K562 (cell line): ENCODE results near the gene RALGPS1. TPM values are rescaled to one million over a fixed set of nuclear protein-coding genes. Genes with fewer than 3 reads are reported as not detected.

ENCODE experiments used
- ATAC-seq: fragments of 200-7000 bp; cut with Tn5 transposase; 3 replicates; pipeline ENCODE4 v1.9.1; 2020; ENCODE audit warnings: moderate library complexity
- BruUV-seq: library from RNA; stranded (reverse); fragments of 400-500 nt; replicated peaks from 2 replicates; lab custom pipeline; 2021; lab: Mats Ljungman, UMichigan
- CTCF ChIA-PET: fragments of 300-600 bp; formaldehyde crosslinking; extraction: SDS; loops from one replicate; lab custom pipeline; 2021; ENCODE audit warnings: low intra/inter-chr PET ratio; lab: Yijun Ruan, JAX
- POLR2A ChIA-PET: fragments of 300-600, 350-650 bp; sonication (Branson Sonifier 250); formaldehyde crosslinking; extraction: SDS; loops from one replicate; lab custom pipeline; 2021; ENCODE audit warnings: antibody characterized with exemption, inconsistent platforms; lab: Yijun Ruan, JAX
- DNase-seq, 4 experiments: peaks; one replicate each; pipeline versions ENCODE4 v3.0.0 to v3.0.0-alpha.2; 2011 to 2018; ENCODE audit warnings: low spot score in 3 of 4, mixed read lengths in 3 of 4; ENCODE audit errors: extremely low read depth in 1 of 4
- FAIRE-seq: peaks from 2 replicates; lab custom pipeline; 2011; peaks lifted over from hg19 to GRCh38; lab: Jason Lieb, UNC
- H2AFZ ChIP-seq: 2 replicates; pipeline ENCODE4 v1.6.0; 2011; ENCODE audit warnings: low read depth, low read length, control low read depth, inconsistent platforms
- H3K27ac ChIP-seq: fragments of 200-600 bp; 3 replicates; pipeline ENCODE4 v1.8.0; 2011; ENCODE audit warnings: low read depth, mild to moderate bottlenecking, control low read depth, inconsistent platforms, low read length, moderate library complexity, mixed read lengths; ENCODE audit errors: extremely low read depth
- H3K27me3 ChIP-seq, 2 experiments: fragments of 300-600 bp in 1 of 2; 2 replicates in 1 of 2; 3 replicates in 1 of 2; pipeline versions ENCODE4 v1.6.0 to v1.8.0; 2011; ENCODE audit warnings: inconsistent platforms in 2 of 2, low read length in 2 of 2, mild to moderate bottlenecking in 1 of 2, mixed read lengths in 1 of 2, moderate library complexity in 1 of 2; ENCODE audit not compliant: control insufficient read depth in 2 of 2, insufficient read depth in 2 of 2
- H3K36me3 ChIP-seq: fragments of 300-600 bp; 3 replicates; pipeline ENCODE4 v1.8.0; 2011; ENCODE audit warnings: mild to moderate bottlenecking, low read length, inconsistent platforms; ENCODE audit not compliant: control insufficient read depth, insufficient read depth
- H3K4me1 ChIP-seq, 2 experiments: fragments of 200-600 bp in 1 of 2; replicated peaks in 1 of 2; 2 replicates in 1 of 2; 3 replicates in 1 of 2; pipeline versions ENCODE4 v1.5.1 to v1.8.0; 2011; ENCODE audit warnings: inconsistent platforms in 2 of 2, low read length in 2 of 2, mild to moderate bottlenecking in 1 of 2, mixed read lengths in 1 of 2, moderate library complexity in 1 of 2; ENCODE audit not compliant: control insufficient read depth in 2 of 2, insufficient read depth in 2 of 2
- H3K4me2 ChIP-seq: 2 replicates; pipeline ENCODE4 v1.6.1; 2011; ENCODE audit warnings: low read length, control low read depth, inconsistent platforms, mixed read lengths; ENCODE audit not compliant: insufficient read depth
- H3K4me3 ChIP-seq: fragments of 200-600 bp; sonication (generic), shearing (Covaris generic); 2 replicates; pipeline ENCODE4 v1.5.1; 2016; ENCODE audit warnings: control low read depth, inconsistent platforms
- H3K79me2 ChIP-seq: fragments of 200-600 bp; 3 replicates; pipeline ENCODE4 v1.8.0; 2011; ENCODE audit warnings: low read length, inconsistent platforms; ENCODE audit not compliant: control insufficient read depth, insufficient read depth
- H3K9ac ChIP-seq, 2 experiments: 2 replicates each; pipeline versions ENCODE4 v1.6.0 to v1.6.1; 2011; ENCODE audit warnings: low read depth in 2 of 2, low read length in 2 of 2, control low read depth in 1 of 2, inconsistent platforms in 1 of 2, mild to moderate bottlenecking in 1 of 2, mixed read lengths in 1 of 2; ENCODE audit not compliant: insufficient read depth in 1 of 2
- H3K9me1 ChIP-seq: one replicate; pipeline ENCODE4 v1.6.0; 2011; ENCODE audit warnings: inconsistent platforms, mild to moderate bottlenecking, low read length, moderate library complexity; ENCODE audit not compliant: control insufficient read depth, insufficient read depth
- H3K9me3 ChIP-seq: replicated peaks from 2 replicates; pipeline ENCODE4 v1.5.1; 2011; ENCODE audit warnings: low read depth, low read length, inconsistent platforms; ENCODE audit not compliant: control insufficient read depth, insufficient read depth
- H4K20me1 ChIP-seq: replicated peaks from 2 replicates; pipeline ENCODE4 v1.6.1; 2011; ENCODE audit warnings: low read length, inconsistent platforms, mixed read lengths; ENCODE audit not compliant: control insufficient read depth, insufficient read depth
- DDX20 ChIP-seq: fragments of 450-650 bp; IDR thresholded peaks from 2 replicates; pipeline ENCODE4 v1.6.1; 2016; ENCODE audit warnings: missing genetic modification characterization, low read depth, mild to moderate bottlenecking, missing compliant biosample characterization, moderate library complexity
- ETV6 ChIP-seq, 3 experiments: fragments of 150-350 bp in 1 of 3; sonication (generic) in 1 of 3; formaldehyde crosslinking in 1 of 3; IDR thresholded peaks; 2 replicates each; pipeline versions ENCODE4 v1.6.1 to v1.8.0; 2014 to 2022; ENCODE audit warnings: borderline replicate concordance in 2 of 3, low read depth in 2 of 3, antibody characterized with exemption in 1 of 3, low read length in 1 of 3, mild to moderate bottlenecking in 1 of 3, missing genetic modification reagents in 1 of 3
- FOSL1 ChIP-seq: fragments of 200-800 bp; sonication (Bioruptor generic); conservative IDR thresholded peaks from 2 replicates; pipeline ENCODE4 v1.6.1; 2016; ENCODE audit warnings: missing genetic modification characterization, missing compliant biosample characterization
- JUN ChIP-seq, 2 experiments: sonication (generic) in 1 of 2; formaldehyde crosslinking in 1 of 2; IDR thresholded peaks; 2 replicates each; pipeline versions ENCODE4 v1.6.1 to v1.8.0; 2012 to 2022; ENCODE audit warnings: borderline replicate concordance in 2 of 2, mild to moderate bottlenecking in 2 of 2, improper control_type of control experiment in 1 of 2, low read depth in 1 of 2, low read length in 1 of 2, missing genetic modification reagents in 1 of 2
- LARP7 ChIP-seq: fragments of 450-650 bp; IDR thresholded peaks from 2 replicates; pipeline ENCODE4 v1.6.1; 2016
- MAFG ChIP-seq: fragments of 450-650 bp; conservative IDR thresholded peaks from 2 replicates; pipeline ENCODE4 v1.6.1; 2016; ENCODE audit warnings: missing genetic modification characterization, missing compliant biosample characterization
- PHF21A ChIP-seq: fragments of 450-650 bp; IDR thresholded peaks from 2 replicates; pipeline ENCODE4 v1.6.1; 2017; ENCODE audit warnings: low read depth, borderline replicate concordance
- SAFB ChIP-seq: fragments of 200-400 bp; formaldehyde crosslinking; IDR thresholded peaks from 2 replicates; pipeline ENCODE4 v1.6.1; 2017; ENCODE audit warnings: low read depth, low read length, borderline replicate concordance
- SMAD4 ChIP-seq: fragments of 250-450 bp; sonication (Bioruptor Pico); conservative IDR thresholded peaks from 2 replicates; pipeline ENCODE4 v1.8.0; 2021; ENCODE audit warnings: inconsistent platforms, mild to moderate bottlenecking, moderate library complexity
- SNRNP70 ChIP-seq: fragments of 200-400 bp; formaldehyde crosslinking; optimal IDR thresholded peaks from 2 replicates; pipeline ENCODE3; 2017; ENCODE audit warnings: low read depth, low read length
- TAF1 ChIP-seq: IDR thresholded peaks from 2 replicates; pipeline ENCODE4 v1.6.1; 2011; ENCODE audit warnings: mild to moderate bottlenecking, low read length, moderate library complexity; ENCODE audit not compliant: insufficient read depth, control insufficient read depth, severe bottlenecking; ENCODE audit errors: extremely low read depth
- TAF7 ChIP-seq: fragments of 450-650 bp; IDR thresholded peaks from 2 replicates; pipeline ENCODE4 v1.6.1; 2016; ENCODE audit warnings: missing genetic modification characterization, missing compliant biosample characterization
- TCF7L2 ChIP-seq: fragments of 150-350 bp; IDR thresholded peaks from 2 replicates; pipeline ENCODE4 v1.6.1; 2016; ENCODE audit warnings: low read depth, mild to moderate bottlenecking, low read length, moderate library complexity
- U2AF2 ChIP-seq: fragments of 200-400 bp; formaldehyde crosslinking; optimal IDR thresholded peaks from 2 replicates; pipeline ENCODE3; 2017; ENCODE audit warnings: low read depth, mild to moderate bottlenecking, low read length
- USF1 ChIP-seq: sonication (generic); formaldehyde crosslinking; IDR thresholded peaks from 2 replicates; pipeline ENCODE4 v1.9.0; 2022; ENCODE audit warnings: mild to moderate bottlenecking, missing genetic modification reagents
- ZNF124 ChIP-seq: sonication (generic); formaldehyde crosslinking; IDR thresholded peaks from 2 replicates; pipeline ENCODE4 v1.8.1; 2022; ENCODE audit warnings: missing genetic modification reagents
- ZNF696 ChIP-seq: fragments of 250-450 bp; sonication (Bioruptor Pico); conservative IDR thresholded peaks from 2 replicates; pipeline ENCODE4 v1.4.0; 2020; ENCODE audit warnings: mild to moderate bottlenecking, moderate library complexity
- in situ Hi-C: fragments of 300-500 bp; cut with MboI; formaldehyde crosslinking; loops from 4 replicates; pipeline ENCODE4 v1.15.0; 2018; ENCODE audit warnings: inconsistent platforms, mixed read lengths
- intact Hi-C: fragments of 100-400 bp; cut with micrococcal nuclease; formaldehyde crosslinking; loops from 2 replicates; pipeline ENCODE4 v1.14.2; 2022
- polyA plus RNA-seq, 8 experiments: library from polyadenylated mRNA; depleted of rRNA in 4 of 8; stranded (reverse) in 5 of 8; unstranded in 3 of 8; fragments of >200 nt; fragmentation: Nextera tagmentation in 2 of 8; fragmentation: Illumina TruSeq in 1 of 8; extraction: Ambion mirVana in 2 of 8; extraction: Trizol in 1 of 8; gene quantifications; 2 replicates each; pipeline versions ENCODE4 v1.2.1 to v1.2.3, GENCODE V29; 2011 to 2014; ENCODE audit warnings: inconsistent platforms in 1 of 8, missing spikeins in 1 of 8
- total RNA-seq, 7 experiments: library from RNA; depleted of rRNA in 6 of 7; stranded (reverse); fragments of >200 nt in 6 of 7; fragmentation: Illumina TruSeq in 2 of 7; extraction: Trizol in 2 of 7; gene quantifications; 2 replicates each; pipeline versions ENCODE4 v1.2.1 to v1.2.3, GENCODE V29; 2011 to 2021; ENCODE audit warnings: low replicate concordance in 1 of 7
- TF ChIP-seq, protein P1 (sequence below): IDR thresholded peaks from 2 replicates; pipeline ENCODE4 v1.6.1; 2011; ENCODE audit warnings: borderline replicate concordance, low read depth, mild to moderate bottlenecking, moderate library complexity, low read length; ENCODE audit not compliant: insufficient read depth, poor library complexity, severe bottlenecking
- TF ChIP-seq, protein P2 (sequence below): fragments of 250-450 bp; sonication (Bioruptor Pico); IDR thresholded peaks from 2 replicates; pipeline ENCODE4 v1.8.0; 2022; ENCODE audit warnings: moderate library complexity, mild to moderate bottlenecking, inconsistent platforms

Gene RALGPS1
- total and polyA plus RNA-seq, 9 of the 15 experiments (the other 6 are each of a cell fraction or from before 2014, with no cell fraction given): 0.04 to 2.6 (median 1.5) TPM

DNA sequence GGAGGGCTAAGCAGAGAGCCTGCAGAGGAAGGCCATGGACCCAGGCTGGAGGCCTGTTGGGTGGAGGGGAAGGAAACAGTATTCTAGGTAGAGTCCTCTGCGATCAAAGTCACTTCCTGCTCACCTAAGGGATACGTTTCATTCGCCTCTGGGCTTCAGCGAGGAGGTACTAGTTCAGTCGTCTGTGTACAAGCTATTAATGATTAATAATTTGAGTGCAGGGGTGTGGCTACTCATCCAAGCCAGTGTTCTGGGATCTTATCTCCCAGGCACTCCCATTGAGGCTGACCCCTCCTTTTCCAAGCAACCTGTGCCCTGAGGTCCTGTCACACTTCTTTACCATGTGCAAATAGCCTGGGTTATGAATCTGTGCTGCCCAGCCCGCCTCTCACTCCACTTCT, 25.2 kb downstream of the RALGPS1 start (continued):
- TF ChIP-seq SAFB (no peak), ZNF124 (CRISPR knock-in tag) (no peak), FOSL1 (tag) (no peak), USF1 (CRISPR knock-in tag) (no peak), TAF7 (tag) (no peak), LARP7 (no peak), U2AF2 (no peak)

GRCh38 chr9:126942399-126942798, 27.8 kb downstream of the RALGPS1 start:
- Histone ChIP-seq H3K36me3 (no peaks in the 10 kb centered on the region), H3K4me1 (peaks cover 9% of the 10 kb centered on the region in 2 experiments; a peak in 4 of 5 replicates), H3K9me1 (no peaks in the 10 kb centered on the region), H3K79me2 (no peaks in the 10 kb centered on the region), H3K27me3 (no peaks in the 10 kb centered on the region), H3K4me2 (no peak overlapping the region), H3K9ac (no peak overlapping the region), H2AFZ (no peak overlapping the region), H3K27ac (no peak overlapping the region), H3K4me3 (no peak overlapping the region), H4K20me1 (no peaks in the 10 kb centered on the region), H3K9me3 (no peaks in the 10 kb centered on the region)
- no TSS peak for BruUV-seq
- FAIRE-seq: no peak
- ATAC-seq: no peak
- POLR2A ChIA-PET: no interaction called here
- DNase-seq: no peak
- intact Hi-C loops (no loop called here), in situ Hi-C loops (loop anchor here (5.0 to 25.0 kb wide), 2 partner anchors 260 to 970 kb away; partner anchors contain the start of gene ST6GALNAC4)
- CTCF ChIA-PET: interaction anchor here (0.6 to 4.9 kb wide), 3 partner anchors 24 to 598 kb away, joined by 3 to 85 read pairs (median 4); no protein-coding TSS in a partner anchor
- TF ChIP-seq MAFG (tag) (no peak), ZNF696 (no peak), JUN (IDR thresholded peaks at IDR 0.05; ENCODE audit: borderline replicate concordance, low read depth, low read length) (no peak), JUN (CRISPR knock-in tag; IDR thresholded peaks at IDR 0.05; ENCODE audit: borderline replicate concordance) (no peak), SMAD4 (CRISPR knock-in tag) (no peak), SNRNP70 (no peak), TAF1 (no peak), DDX20 (tag) (no peak), PHF21A (no peak), ETV6 (IDR thresholded peaks at IDR 0.05; ENCODE audit: borderline replicate concordance in 1 of 2, low read depth in 2 of 2, low read length in 1 of 2) (no peak), ETV6 (CRISPR knock-in tag; IDR thresholded peaks at IDR 0.05; ENCODE audit: borderline replicate concordance) (no peak), TCF7L2 (no peak)
- TF ChIP-seq, protein P1, sequence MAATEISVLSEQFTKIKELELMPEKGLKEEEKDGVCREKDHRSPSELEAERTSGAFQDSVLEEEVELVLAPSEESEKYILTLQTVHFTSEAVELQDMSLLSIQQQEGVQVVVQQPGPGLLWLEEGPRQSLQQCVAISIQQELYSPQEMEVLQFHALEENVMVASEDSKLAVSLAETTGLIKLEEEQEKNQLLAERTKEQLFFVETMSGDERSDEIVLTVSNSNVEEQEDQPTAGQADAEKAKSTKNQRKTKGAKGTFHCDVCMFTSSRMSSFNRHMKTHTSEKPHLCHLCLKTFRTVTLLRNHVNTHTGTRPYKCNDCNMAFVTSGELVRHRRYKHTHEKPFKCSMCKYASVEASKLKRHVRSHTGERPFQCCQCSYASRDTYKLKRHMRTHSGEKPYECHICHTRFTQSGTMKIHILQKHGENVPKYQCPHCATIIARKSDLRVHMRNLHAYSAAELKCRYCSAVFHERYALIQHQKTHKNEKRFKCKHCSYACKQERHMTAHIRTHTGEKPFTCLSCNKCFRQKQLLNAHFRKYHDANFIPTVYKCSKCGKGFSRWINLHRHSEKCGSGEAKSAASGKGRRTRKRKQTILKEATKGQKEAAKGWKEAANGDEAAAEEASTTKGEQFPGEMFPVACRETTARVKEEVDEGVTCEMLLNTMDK: no peak
- TF ChIP-seq, protein P2, sequence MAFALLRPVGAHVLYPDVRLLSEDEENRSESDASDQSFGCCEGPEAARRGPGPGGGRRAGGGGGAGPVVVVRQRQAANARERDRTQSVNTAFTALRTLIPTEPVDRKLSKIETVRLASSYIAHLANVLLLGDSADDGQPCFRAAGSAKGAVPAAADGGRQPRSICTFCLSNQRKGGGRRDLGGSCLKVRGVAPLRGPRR (CRISPR knock-in tag): no peak
